ENCODE results near the gene TRIM24.

DNA sequence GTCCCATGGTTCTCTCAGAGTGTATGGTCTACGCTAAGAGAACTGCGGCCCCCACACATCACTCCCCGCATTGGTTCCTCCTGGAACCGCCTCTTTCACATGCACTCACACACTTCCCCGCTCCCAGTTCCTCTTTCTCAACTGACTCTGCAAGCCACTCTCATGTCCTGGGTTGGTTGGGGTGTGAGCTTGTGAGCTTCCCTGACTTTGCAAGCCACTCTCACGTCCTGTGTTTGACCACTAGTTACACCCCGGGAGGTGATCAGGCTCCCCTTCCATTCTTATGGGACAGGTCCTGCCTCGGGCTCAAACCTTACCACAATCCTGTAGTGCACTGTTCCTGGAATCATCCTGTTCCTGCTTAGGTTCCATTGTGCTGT, 105.0 kb downstream of the TRIM24 start:
- TF ChIP-seq TAF1 (IDR thresholded peaks at IDR 0.05; ENCODE audit: low read depth, low read length) (no peak), POLR2A (IDR thresholded peaks at IDR 0.05; ENCODE audit: low read depth, low read length) (no peak), POLR2AphosphoS5 (IDR thresholded peaks at IDR 0.05; ENCODE audit: low read depth, low read length) (no peak), SPI1 (IDR thresholded peaks at IDR 0.05; ENCODE audit: low read depth, low read length) (peak; percentile 56), PAX5 (IDR thresholded peaks at IDR 0.05; ENCODE audit: insufficient read depth, low read length, severe bottlenecking) (no peak)
